Body of pancreas (tissue), 4 donors: ENCODE results near the gene RAF1.

Experiments
- CTCF ChIP-seq, 7 experiments: fragments of 450-650 bp in 4 of 7; fragments of 200-600 bp in 3 of 7; sonication (generic) in 3 of 7; IDR thresholded peaks; one replicate each; pipeline ENCODE4 v1.5.1; 2016 to 2019; ENCODE audit warnings: antibody characterized with exemption in 7 of 7
- POLR2A ChIP-seq, 3 donors: fragments of 450-650 bp; IDR thresholded peaks; one replicate each; pipeline ENCODE4 v1.6.1; 2016; ENCODE audit warnings: antibody characterized with exemption in 3 of 3, mild to moderate bottlenecking in 2 of 3

- TF ChIP-seq CTCF (IDR thresholded peaks at IDR 0.05) (no peak), POLR2A (IDR thresholded peaks at IDR 0.05) (no peak)
Measured at GRCh38 chr3:12656193-12656592, 7.7 kb downstream of the RAF1 start.
